Esophagus (tissue), 2 donors: ENCODE data around the gene EFCAB12. TPM values are rescaled to one million over a fixed set of nuclear protein-coding genes. Genes with fewer than 3 reads are reported as not detected.

Experiments
- H3K27ac ChIP-seq, 2 donors: one replicate each; pipeline ENCODE4 v1.5.1; 2013; ENCODE audit warnings: low read depth in 2 of 2, mild to moderate bottlenecking in 2 of 2, inconsistent platforms in 1 of 2, low read length in 1 of 2, moderate library complexity in 1 of 2
- H3K27me3 ChIP-seq, 2 donors: one replicate each; pipeline ENCODE4 v1.6.1; 2013; ENCODE audit warnings: low read length in 2 of 2, control low read depth in 1 of 2, mild to moderate bottlenecking in 1 of 2; ENCODE audit not compliant: insufficient read depth in 2 of 2, control insufficient read depth in 1 of 2
- H3K36me3 ChIP-seq, 2 donors: one replicate each; pipeline ENCODE4 v1.6.1; 2013; ENCODE audit warnings: low read length in 1 of 2; ENCODE audit not compliant: control insufficient read depth in 2 of 2, insufficient read depth in 2 of 2
- H3K4me1 ChIP-seq, 2 donors: one replicate each; pipeline ENCODE4 v1.6.1; 2013; ENCODE audit warnings: low read length in 1 of 2; ENCODE audit not compliant: control insufficient read depth in 2 of 2, insufficient read depth in 2 of 2
- H3K4me3 ChIP-seq, 2 donors: one replicate each; pipeline ENCODE4 v1.5.1; 2013; ENCODE audit warnings: low read length in 2 of 2, mild to moderate bottlenecking in 2 of 2, low read depth in 1 of 2, moderate library complexity in 1 of 2
- H3K9me3 ChIP-seq, 2 donors: one replicate each; pipeline ENCODE4 v1.6.1; 2013; ENCODE audit warnings: mild to moderate bottlenecking in 2 of 2, low read depth in 1 of 2, low read length in 1 of 2, moderate library complexity in 1 of 2; ENCODE audit not compliant: control insufficient read depth in 2 of 2, insufficient read depth in 1 of 2
- WGBS, 2 donors: extraction: QIAGEN DNeasy Blood & Tissue Kit; methylation state at CpG; one replicate each; pipeline ENCODE4 v1.1.7; 2013; 5-methylcytosine and 5-hydroxymethylcytosine counted together
- polyA plus RNA-seq, 2 donors: library from polyadenylated mRNA; stranded (reverse); fragments of 200-250 nt; gene quantifications; one replicate each; pipeline ENCODE4 v1.2.3, GENCODE V29; 2013
- donor health status: healthy with polysubstance abuse.
- donor health status: Bipolar disorder and iron deficiency.

The EFCAB12 gene
- polyA plus RNA-seq, 2 donors = 0.02 to 0.08 TPM

GRCh38 chr3:129356756-129357425 lies 71.5 kb downstream of the EFCAB12 start:
- H3K36me3 ChIP-seq = no peaks in the 10 kb centered on the region
- H3K4me3 ChIP-seq = no peak overlapping the region
- H3K27ac ChIP-seq = no peak overlapping the region
- H3K9me3 ChIP-seq = no peaks in the 10 kb centered on the region
- 91% methylated on average over 9 to 10 of the region's 10 CpGs for WGBS, 2 donors
- no peaks in the 10 kb centered on the region for H3K4me1 ChIP-seq
- no peaks in the 10 kb centered on the region for H3K27me3 ChIP-seq

GRCh38 chr3:129353589-129353941 lies 74.9 kb downstream of the EFCAB12 start:
- H3K9me3 ChIP-seq = peaks cover 0 to 2% of the 10 kb centered on the region in 2 donors
- no peaks in the 10 kb centered on the region for H3K36me3 ChIP-seq
- WGBS, 2 donors = 69 to 74% methylated on average over 5 of the region's 5 CpGs
- no peak overlapping the region for H3K4me3 ChIP-seq
- no peaks in the 10 kb centered on the region for H3K4me1 ChIP-seq
- H3K27me3 ChIP-seq = no peaks in the 10 kb centered on the region
- H3K27ac ChIP-seq = peak overlapping the region in 1 of 2 donors; percentile 29

GRCh38 chr3:129352650-129353588 lies 75.5 kb downstream of the EFCAB12 start:
- H3K9me3 ChIP-seq = peaks cover 0 to 2% of the 10 kb centered on the region in 2 donors
- H3K4me3 ChIP-seq = no peak overlapping the region
- 73 to 75% methylated on average over 14 of the region's 14 CpGs for WGBS, 2 donors
- H3K4me1 ChIP-seq = no peaks in the 10 kb centered on the region
- no peaks in the 10 kb centered on the region for H3K36me3 ChIP-seq
- no peaks in the 10 kb centered on the region for H3K27me3 ChIP-seq
- H3K27ac ChIP-seq = no peak overlapping the region

GRCh38 chr3:129352045-129352444 lies 76.4 kb downstream of the EFCAB12 start:
- 81 to 83% methylated on average over 8 of the region's 8 CpGs for WGBS, 2 donors
- no peaks in the 10 kb centered on the region for H3K27me3 ChIP-seq
- no peak overlapping the region for H3K4me3 ChIP-seq
- H3K9me3 ChIP-seq = peaks cover 0 to 2% of the 10 kb centered on the region in 2 donors
- H3K27ac ChIP-seq = no peak overlapping the region
- no peaks in the 10 kb centered on the region for H3K4me1 ChIP-seq
- H3K36me3 ChIP-seq = no peaks in the 10 kb centered on the region

Other genes with a start within 250 kb of the EFCAB12 start
- 100 to 1,000 TPM; 287 to 351 TPM for gene CNBP, start 244.7 kb downstream of the EFCAB12 start, polyA plus RNA-seq
- 10 to 100 TPM; 75.6 TPM for gene COPG1, start 179.0 kb downstream of the EFCAB12 start, polyA plus RNA-seq
- 10 to 100 TPM; 26.3 to 31.3 TPM for gene HMCES, start 149.8 kb downstream of the EFCAB12 start, polyA plus RNA-seq
- 10 to 100 TPM in 1 of 2 donors, 1 to 10 TPM in 1; 6.2 to 13.4 TPM for gene MBD4, start 11.3 kb upstream of the EFCAB12 start, polyA plus RNA-seq
- 1 to 10 TPM; 5.5 to 6.2 TPM for gene IFT122, start 11.6 kb upstream of the EFCAB12 start, polyA plus RNA-seq
- gene RHO, start 100.0 kb upstream of the EFCAB12 start, polyA plus RNA-seq = not detected
- gene H1-8, start 114.5 kb upstream of the EFCAB12 start, polyA plus RNA-seq = not detected
- 10 to 100 TPM; 15.8 to 18.7 TPM for gene PLXND1, start 178.0 kb upstream of the EFCAB12 start, polyA plus RNA-seq